Bronchial epithelial cell (primary cell): ENCODE data around the gene CRYBG1. TPM values are rescaled to one million over a fixed set of nuclear protein-coding genes. Genes with fewer than 3 reads are reported as not detected.

Experiments
- DNase-seq: peaks from one replicate; pipeline ENCODE4 v3.0.0-alpha.2; 2010; ENCODE audit warnings: low read depth
- FAIRE-seq: peaks from 2 replicates; lab custom pipeline; 2011; peaks lifted over from hg19 to GRCh38; lab: Jason Lieb, UNC
- H3K27me3 ChIP-seq: 2 replicates; pipeline ENCODE4 v1.5.1; 2011; ENCODE audit warnings: low read length; ENCODE audit not compliant: control insufficient read depth, insufficient read depth
- H3K36me3 ChIP-seq: 2 replicates; pipeline ENCODE4 v1.5.1; 2011; ENCODE audit warnings: low read length; ENCODE audit not compliant: control insufficient read depth, insufficient read depth
- H3K4me3 ChIP-seq: 2 replicates; pipeline ENCODE4 v1.5.1; 2011; ENCODE audit warnings: mild to moderate bottlenecking, low read depth, low read length, control low read depth
- CTCF ChIP-seq: IDR thresholded peaks from 2 replicates; pipeline ENCODE4 v1.5.1; 2011; ENCODE audit warnings: mild to moderate bottlenecking, moderate library complexity, low read length, control low read depth, inconsistent platforms; ENCODE audit not compliant: insufficient read depth, severe bottlenecking
- total RNA-seq: library from RNA; depleted of rRNA; stranded (reverse); fragments of >200 nt; gene quantifications from 2 replicates; pipeline ENCODE4 v1.2.1, GENCODE V29; 2014

The CRYBG1 gene
- total RNA-seq, 1 donor from 2014 or later = 45.0 TPM

- Histone ChIP-seq H3K4me3 (no peak overlapping the region), H3K27me3 (no peaks in the 10 kb centered on the region), H3K36me3 (peaks cover 1% of the 10 kb centered on the region)
- DNase-seq (peak; percentile 78), FAIRE-seq (peak; percentile 28)
- TF ChIP-seq CTCF = no peak
Measured at GRCh38 chr6:106591111-106591825, 230.8 kb downstream of the CRYBG1 start.

- no peak for TF ChIP-seq CTCF
- H3K36me3 ChIP-seq = no peaks in the 10 kb centered on the region
- no peaks in the 10 kb centered on the region for H3K27me3 ChIP-seq
- DNase-seq (no peak), FAIRE-seq (no peak)
- H3K4me3 ChIP-seq = no peak overlapping the region
Measured at GRCh38 chr6:106599440-106599839, 238.9 kb downstream of the CRYBG1 start.

- Histone ChIP-seq H3K4me3 (no peak overlapping the region), H3K27me3 (no peaks in the 10 kb centered on the region), H3K36me3 (no peaks in the 10 kb centered on the region)
- FAIRE-seq (no peak), DNase-seq (no peak)
- TF ChIP-seq CTCF = no peak
Measured at GRCh38 chr6:106600329-106600728, 239.8 kb downstream of the CRYBG1 start.

GRCh38 chr6:106608080-106608668 is 247.7 kb downstream of the CRYBG1 start:
- H3K4me3 ChIP-seq = no peak overlapping the region
- FAIRE-seq (no peak), DNase-seq (peak; percentile 82)
- no peaks in the 10 kb centered on the region for H3K36me3 ChIP-seq
- peak; percentile 58 for TF ChIP-seq CTCF
- H3K27me3 ChIP-seq = no peaks in the 10 kb centered on the region

- H3K27me3 ChIP-seq = no peaks in the 10 kb centered on the region
- no peak overlapping the region for H3K4me3 ChIP-seq
- FAIRE-seq (no peak), DNase-seq (peak; percentile 30)
- no peaks in the 10 kb centered on the region for H3K36me3 ChIP-seq
- TF ChIP-seq CTCF = peak; percentile 40
Measured at GRCh38 chr6:106609699-106610098, 249.2 kb downstream of the CRYBG1 start.

- Histone ChIP-seq H3K36me3 (no peaks in the 10 kb centered on the region), H3K27me3 (no peaks in the 10 kb centered on the region), H3K4me3 (no peak overlapping the region)
- TF ChIP-seq CTCF = no peak
- DNase-seq (no peak), FAIRE-seq (no peak)
Measured at GRCh38 chr6:106611030-106611429, 250.5 kb downstream of the CRYBG1 start.
